Astrocyte of the spinal cord (primary cell): ENCODE measurements around the gene RAB39A.

ENCODE experiments used
- DNase-seq: peaks from one replicate; pipeline ENCODE4 v3.0.0; 2011; ENCODE audit warnings: low read depth, low spot score
- H3K4me3 ChIP-seq: 2 replicates; pipeline ENCODE4 v1.5.1; 2011; ENCODE audit warnings: low read depth, mild to moderate bottlenecking, low read length, moderate library complexity
- CTCF ChIP-seq: IDR thresholded peaks from 2 replicates; pipeline ENCODE4 v1.5.1; 2012; ENCODE audit warnings: low read depth, mild to moderate bottlenecking, low read length, inconsistent platforms
- in situ Hi-C: cut with HindIII; loops from 2 replicates; pipeline ENCODE4 v1.10.0; 2017; ENCODE audit warnings: low sequenced_read_pairs

The RAB39A gene

DNA sequence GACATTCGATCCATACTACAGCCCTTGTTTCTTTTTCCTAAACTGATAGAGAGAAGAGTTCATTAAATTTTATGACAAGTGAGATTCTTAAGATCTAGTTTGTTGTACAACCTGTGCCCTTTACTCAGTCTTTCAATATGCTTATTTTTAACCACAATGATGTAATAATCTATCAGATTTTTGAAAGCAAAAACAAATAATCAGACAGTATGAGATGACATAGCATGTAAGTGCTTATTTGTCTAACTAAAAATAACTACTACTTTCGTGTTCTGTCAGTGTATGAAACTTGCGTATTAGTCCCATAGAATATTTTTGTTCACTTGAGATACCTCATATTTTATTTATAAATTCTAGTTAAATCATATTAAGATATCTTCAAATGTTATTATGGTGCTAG is 33.2 kb downstream of the RAB39A start:
- no peak overlapping the region for H3K4me3 ChIP-seq
- TF ChIP-seq CTCF: no peak
- DNase-seq: no peak
- in situ Hi-C loops: no loop called here

- in situ Hi-C loops: no loop called here
- no peak overlapping the region for H3K4me3 ChIP-seq
- DNase-seq: no peak
- no peak for TF ChIP-seq CTCF
Observed at GRCh38 chr11:107962181-107962580, 33.9 kb downstream of the RAB39A start.

DNA sequence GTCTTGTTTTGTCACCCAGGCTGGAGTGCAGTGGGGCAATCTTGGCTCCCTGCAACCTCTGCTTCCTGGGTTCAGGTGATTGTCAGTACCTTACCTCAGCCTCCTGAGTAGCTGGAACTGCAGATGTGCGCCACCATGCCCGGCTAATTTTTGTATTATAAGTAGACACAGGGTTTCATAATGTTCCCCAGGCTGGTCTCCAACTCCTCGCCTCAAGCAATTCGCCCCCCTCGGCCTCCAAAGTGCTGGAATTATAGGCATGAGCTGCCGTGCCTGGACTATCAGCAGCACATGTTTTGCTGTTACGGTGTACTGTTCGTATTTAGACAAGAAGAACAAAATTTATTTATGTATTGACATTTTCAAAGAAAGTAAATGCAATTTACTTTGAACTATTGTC is 34.8 kb downstream of the RAB39A start:
- no peak for DNase-seq
- no peak overlapping the region for H3K4me3 ChIP-seq
- no peak for TF ChIP-seq CTCF
- in situ Hi-C loops: no loop called here

DNA sequence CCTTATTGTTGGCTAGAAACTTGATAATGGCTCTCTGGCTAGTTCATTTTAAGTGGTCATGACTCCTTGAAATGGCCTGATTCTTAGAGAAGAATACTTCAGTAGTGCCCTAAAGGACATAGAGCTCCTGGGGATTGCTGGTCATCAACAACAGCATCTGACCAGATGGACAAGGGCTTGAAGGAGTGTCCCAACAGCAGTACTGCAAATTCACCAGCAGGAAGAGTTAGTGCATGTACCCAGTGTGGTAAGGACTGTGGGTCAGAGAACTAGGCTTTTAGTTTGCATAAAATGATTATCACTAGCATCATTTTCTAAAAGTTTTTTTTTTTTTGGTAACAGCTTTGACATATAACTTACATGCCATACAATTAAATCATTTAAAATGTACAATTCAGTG is 41.0 kb downstream of the RAB39A start:
- no peak for TF ChIP-seq CTCF
- DNase-seq: no peak
- H3K4me3 ChIP-seq: no peak overlapping the region
- in situ Hi-C loops: no loop called here

GRCh38 chr11:107970049-107970448 is 41.8 kb downstream of the RAB39A start:
- in situ Hi-C loops: no loop called here
- TF ChIP-seq CTCF: no peak
- DNase-seq: no peak
- H3K4me3 ChIP-seq: no peak overlapping the region

DNA sequence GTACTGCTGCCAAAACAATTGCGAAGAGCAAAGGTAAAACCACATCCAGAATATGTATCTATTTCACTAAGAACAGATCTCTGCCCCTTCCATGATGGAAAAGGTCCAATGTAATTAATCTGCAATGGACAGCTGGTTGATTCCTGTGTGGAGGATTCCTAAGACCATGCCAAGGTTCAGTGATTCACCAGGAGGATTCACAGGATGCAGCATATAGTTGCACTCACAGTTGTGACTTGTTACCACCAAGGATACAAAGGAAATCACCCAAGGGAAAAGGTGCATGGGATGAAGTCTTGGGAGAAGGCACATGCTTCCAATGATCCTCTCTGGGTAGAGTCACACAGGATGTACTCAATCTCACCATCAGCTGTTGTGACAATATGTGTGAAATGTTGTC is 45.4 kb downstream of the RAB39A start:
- H3K4me3 ChIP-seq: no peak overlapping the region
- in situ Hi-C loops: no loop called here
- no peak for DNase-seq
- no peak for TF ChIP-seq CTCF
